ENCODE results near the gene ENO2.

ENO2 gene

GRCh38 chr12:6935371-6936193, 21.2 kb downstream of the ENO2 start:
- no peak for FAIRE-seq

GRCh38 chr12:6936194-6936635, 21.8 kb downstream of the ENO2 start:
- no peak for FAIRE-seq

GRCh38 chr12:6936636-6937480, 22.5 kb downstream of the ENO2 start:
- FAIRE-seq: no peak

- peak; percentile 65 for FAIRE-seq
Observed at GRCh38 chr12:6937481-6938352, 23.3 kb downstream of the ENO2 start.

- FAIRE-seq: no peak
Observed at GRCh38 chr12:6938353-6939190, 24.2 kb downstream of the ENO2 start.

GRCh38 chr12:6939191-6939540, 24.8 kb downstream of the ENO2 start:
- no peak for FAIRE-seq

- FAIRE-seq: no peak
Observed at GRCh38 chr12:6941267-6941666, 26.9 kb downstream of the ENO2 start.

- no peak for FAIRE-seq
Observed at GRCh38 chr12:6941782-6942181, 27.4 kb downstream of the ENO2 start.

- no peak for FAIRE-seq
Observed at GRCh38 chr12:6942331-6942665, 27.9 kb downstream of the ENO2 start.

- peak; percentile 84 for FAIRE-seq
Observed at GRCh38 chr12:6943389-6943721, 29.0 kb downstream of the ENO2 start.

- no peak for FAIRE-seq
Observed at GRCh38 chr12:6943722-6944380, 29.5 kb downstream of the ENO2 start, which contains the start of the genes C12orf57 and RNU7-1. TSS of gene C12orf57 (plus strand) at chr12:6944022. CDS start at chr12:6944122, 100 bp downstream. TSS of gene RNU7-1 (plus strand) at chr12:6943816.

GRCh38 chr12:6944381-6945186, 30.2 kb downstream of the ENO2 start:
- no peak for FAIRE-seq

GRCh38 chr12:6945613-6946012, 31.2 kb downstream of the ENO2 start:
- no peak for FAIRE-seq

GRCh38 chr12:6946033-6946919, 31.9 kb downstream of the ENO2 start:
- no peak for FAIRE-seq

- FAIRE-seq: no peak
Observed at GRCh38 chr12:6946920-6947374, 32.6 kb downstream of the ENO2 start.

- FAIRE-seq: no peak
Observed at GRCh38 chr12:6947615-6948014, 33.2 kb downstream of the ENO2 start.

GRCh38 chr12:6948873-6949594, 34.7 kb downstream of the ENO2 start:
- no peak for FAIRE-seq

GRCh38 chr12:6950401-6950801, 36.0 kb downstream of the ENO2 start:
- FAIRE-seq: no peak

All from colon (tissue), 2 donors.